ENCODE data around the gene CAMKK1.

- TF ChIP-seq CREB1 (CRISPR knock-in tag; IDR thresholded peaks at IDR 0.05) = no peak
- no peak for TF ChIP-seq FOXP4 (CRISPR knock-in tag; IDR thresholded peaks at IDR 0.05)
- TF ChIP-seq IRF1 (CRISPR knock-in tag; IDR thresholded peaks at IDR 0.05) = no peak
- no peak for TF ChIP-seq CTCF (IDR thresholded peaks at IDR 0.05)
- TF ChIP-seq TP53 (CRISPR knock-in tag; IDR thresholded peaks at IDR 0.05) = no peak
Measured at GRCh38 chr17:3925684-3926485, 33.0 kb upstream of the CAMKK1 start.
